ENCODE measurements around the gene BCAN. TPM values are rescaled to one million over a fixed set of nuclear protein-coding genes. Genes with fewer than 3 reads are reported as not detected.
A peak's percentile ranks its signal among the peaks of the same experiment; 100 is the strongest.

Gene BCAN
- total RNA-seq, 1 experiment from 2014 or later, result 1.2 TPM

DNA sequence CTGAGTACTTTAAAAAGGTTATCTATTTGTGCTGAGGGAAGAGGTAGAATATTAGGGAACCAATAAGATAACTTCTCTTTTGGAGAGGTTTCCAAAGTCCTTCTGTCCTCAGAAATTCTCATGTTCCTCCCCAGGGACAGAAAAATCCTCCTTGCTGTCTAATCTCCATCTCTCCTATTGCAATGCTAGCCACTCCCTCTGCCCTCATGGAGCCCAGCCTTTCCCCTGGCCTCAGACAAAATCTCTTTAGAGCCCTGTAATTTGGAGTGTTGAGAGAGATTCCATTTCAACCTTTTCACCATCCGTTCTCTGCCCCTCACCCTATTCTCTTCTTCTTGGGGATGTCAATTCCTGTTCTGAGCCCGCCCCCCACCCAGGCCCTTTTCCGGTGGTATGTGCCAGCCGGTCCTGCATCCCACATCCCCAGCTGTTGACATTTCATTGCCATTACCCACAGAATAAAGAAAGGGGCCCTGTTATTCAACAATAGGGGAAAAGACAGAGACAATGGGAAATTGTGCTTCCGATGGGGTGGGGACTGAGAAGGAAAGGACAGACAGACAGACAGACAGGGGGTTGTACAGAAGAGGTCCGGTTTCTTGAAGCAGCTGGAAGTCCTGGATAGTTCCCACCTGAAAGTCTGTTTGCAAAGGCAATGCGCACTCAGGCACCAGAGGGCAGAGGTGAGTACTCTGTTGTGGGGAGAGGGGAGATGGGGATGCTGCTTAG lies 22.9 kb upstream of the BCAN start, which contains the start of gene HAPLN2:
Gene HAPLN2 (plus strand): TSS at position 563 of the 729 bp plus-strand sequence. CDS start 4,076 bp downstream, outside the sequence.
- Histone ChIP-seq H2BK120ac (ENCODE audit: low read depth, low read length, poor library complexity, severe bottlenecking) (no peak within 1 kb of the TSS), H4K91ac (ENCODE audit: insufficient read length, low read depth, low read length) (no peak within 1 kb of the TSS), H3K79me1 (ENCODE audit: insufficient read depth, low read depth, low read length, poor library complexity, severe bottlenecking) (no peaks in the 10 kb centered on the region), H4K5ac (ENCODE audit: insufficient read length, low read depth, low read length) (no peak within 1 kb of the TSS), H3T11ph (ENCODE audit: low read length) (no peak within 1 kb of the TSS), H3K9ac (ENCODE audit: extremely low read depth, insufficient read length, low read length) (no peak within 1 kb of the TSS), H3K56ac (ENCODE audit: insufficient read length, low read depth, low read length) (no peak within 1 kb of the TSS), H3K9me3 (ENCODE audit: control insufficient read depth, low read depth, low read length) (no peaks in the 10 kb centered on the region), H3K23me2 (ENCODE audit: insufficient read length, low read depth, low read length, poor library complexity, severe bottlenecking) (peaks cover 4% of the 10 kb centered on the region), H3K14ac (ENCODE audit: insufficient read depth, low read length) (no peak within 1 kb of the TSS), H3K79me2 (ENCODE audit: insufficient read depth, low read length) (no peaks in the 10 kb centered on the region), H3K27ac (ENCODE audit: insufficient read length, low read depth, low read length) (no peak within 1 kb of the TSS), H3K18ac (ENCODE audit: insufficient read length, low read depth, low read length) (no peak within 1 kb of the TSS), H2BK12ac (ENCODE audit: insufficient read length, low read depth, low read length) (no peak within 1 kb of the TSS), H2BK5ac (ENCODE audit: insufficient read length, low read length) (no peak within 1 kb of the TSS), H2AFZ (ENCODE audit: low read length) (no peak within 1 kb of the TSS), H3K27me3 (ENCODE audit: insufficient read depth, low read length) (peaks cover 17% of the 10 kb centered on the region), H2BK15ac (ENCODE audit: low read depth, low read length) (no peak within 1 kb of the TSS), H3K4me1 (ENCODE audit: insufficient read depth, low read length) (no peaks in the 10 kb centered on the region; the same call in 1 of the 2 replicates), H4K20me1 (ENCODE audit: control insufficient read depth, insufficient read depth, insufficient read length) (no peaks in the 10 kb centered on the region), H2BK20ac (ENCODE audit: low read depth, low read length, poor library complexity, severe bottlenecking) (no peak within 1 kb of the TSS), H3K23ac (ENCODE audit: insufficient read length, low read depth, low read length) (no peak within 1 kb of the TSS), H4K8ac (replicated peaks; ENCODE audit: insufficient read length, low read depth, low read length) (no peak within 1 kb of the TSS), H3K4ac (ENCODE audit: low read depth, low read length) (no peak within 1 kb of the TSS), H3K4me2 (ENCODE audit: insufficient read depth, insufficient read length, low read length) (peak within 1 kb of the TSS; percentile 35), H2AK5ac (ENCODE audit: insufficient read length, low read length) (no peak within 1 kb of the TSS)
- peak; percentile 80 for DNase-seq
- TF ChIP-seq, protein P1, sequence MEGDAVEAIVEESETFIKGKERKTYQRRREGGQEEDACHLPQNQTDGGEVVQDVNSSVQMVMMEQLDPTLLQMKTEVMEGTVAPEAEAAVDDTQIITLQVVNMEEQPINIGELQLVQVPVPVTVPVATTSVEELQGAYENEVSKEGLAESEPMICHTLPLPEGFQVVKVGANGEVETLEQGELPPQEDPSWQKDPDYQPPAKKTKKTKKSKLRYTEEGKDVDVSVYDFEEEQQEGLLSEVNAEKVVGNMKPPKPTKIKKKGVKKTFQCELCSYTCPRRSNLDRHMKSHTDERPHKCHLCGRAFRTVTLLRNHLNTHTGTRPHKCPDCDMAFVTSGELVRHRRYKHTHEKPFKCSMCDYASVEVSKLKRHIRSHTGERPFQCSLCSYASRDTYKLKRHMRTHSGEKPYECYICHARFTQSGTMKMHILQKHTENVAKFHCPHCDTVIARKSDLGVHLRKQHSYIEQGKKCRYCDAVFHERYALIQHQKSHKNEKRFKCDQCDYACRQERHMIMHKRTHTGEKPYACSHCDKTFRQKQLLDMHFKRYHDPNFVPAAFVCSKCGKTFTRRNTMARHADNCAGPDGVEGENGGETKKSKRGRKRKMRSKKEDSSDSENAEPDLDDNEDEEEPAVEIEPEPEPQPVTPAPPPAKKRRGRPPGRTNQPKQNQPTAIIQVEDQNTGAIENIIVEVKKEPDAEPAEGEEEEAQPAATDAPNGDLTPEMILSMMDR (conservative IDR thresholded peaks at IDR 0.05), result peak; percentile 74
- no peaks in the 10 kb centered on the region for H3K36me3 Mint-ChIP-seq (ENCODE audit: insufficient read depth in 1 of 3, low read depth in 3 of 3)
- peaks cover 62% of the 10 kb centered on the region for H3K27me3 Mint-ChIP-seq (ENCODE audit: low read depth)
- H3K4me1 Mint-ChIP-seq, result peaks cover 8 to 10% of the 10 kb centered on the region in 2 experiments
- WGBS (ENCODE audit: extremely low coverage, insufficient read length, low lambda C conversion rate), result no CpG with 5 or more reads among the region's 7 CpGs
- no peaks in the 10 kb centered on the region; a peak in 2 of 5 replicates for H3K9me3 Mint-ChIP-seq
- H3K27ac Mint-ChIP-seq, result no peak within 1 kb of the TSS
- H3K4me3 Mint-ChIP-seq, result peak within 1 kb of the TSS in 1 of 2 experiments; percentile 58; a peak in 3 of 5 replicates
